Measurements from ENCODE around the gene MCM9. TPM values are rescaled to one million over a fixed set of nuclear protein-coding genes. Genes with fewer than 3 reads are reported as not detected.

MCM9 gene
- total RNA-seq, 1 experiment from 2014 or later, result 14.9 TPM

- TF ChIP-seq, protein P1, sequence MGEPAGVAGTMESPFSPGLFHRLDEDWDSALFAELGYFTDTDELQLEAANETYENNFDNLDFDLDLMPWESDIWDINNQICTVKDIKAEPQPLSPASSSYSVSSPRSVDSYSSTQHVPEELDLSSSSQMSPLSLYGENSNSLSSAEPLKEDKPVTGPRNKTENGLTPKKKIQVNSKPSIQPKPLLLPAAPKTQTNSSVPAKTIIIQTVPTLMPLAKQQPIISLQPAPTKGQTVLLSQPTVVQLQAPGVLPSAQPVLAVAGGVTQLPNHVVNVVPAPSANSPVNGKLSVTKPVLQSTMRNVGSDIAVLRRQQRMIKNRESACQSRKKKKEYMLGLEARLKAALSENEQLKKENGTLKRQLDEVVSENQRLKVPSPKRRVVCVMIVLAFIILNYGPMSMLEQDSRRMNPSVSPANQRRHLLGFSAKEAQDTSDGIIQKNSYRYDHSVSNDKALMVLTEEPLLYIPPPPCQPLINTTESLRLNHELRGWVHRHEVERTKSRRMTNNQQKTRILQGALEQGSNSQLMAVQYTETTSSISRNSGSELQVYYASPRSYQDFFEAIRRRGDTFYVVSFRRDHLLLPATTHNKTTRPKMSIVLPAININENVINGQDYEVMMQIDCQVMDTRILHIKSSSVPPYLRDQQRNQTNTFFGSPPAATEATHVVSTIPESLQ (CRISPR knock-in tag; IDR thresholded peaks at IDR 0.05), result no peak
- no peak for TF ChIP-seq NFATC4 (CRISPR knock-in tag; IDR thresholded peaks at IDR 0.05)
- TF ChIP-seq PRRX2 (CRISPR knock-in tag; IDR thresholded peaks at IDR 0.05), result no peak
- no peak for TF ChIP-seq IRF2 (CRISPR knock-in tag; IDR thresholded peaks at IDR 0.05; ENCODE audit: borderline replicate concordance, low read depth)
- no peak for TF ChIP-seq ETV6 (CRISPR knock-in tag; IDR thresholded peaks at IDR 0.05)
These were observed 121.2 kb downstream of the MCM9 start (continued) for GRCh38 chr6:118813775-118814174.

- Mint-ChIP-seq H3K36me3 (peaks cover 24% of the 10 kb centered on the region), H3K9me3 (peaks cover 19% of the 10 kb centered on the region), H3K4me1 (peaks cover 16% of the 10 kb centered on the region), H3K27ac (no peak overlapping the region), H3K27me3 (ENCODE audit: low read depth) (no peaks in the 10 kb centered on the region), H3K4me3 (no peak overlapping the region)
- TF ChIP-seq IRF2 (CRISPR knock-in tag; IDR thresholded peaks at IDR 0.05; ENCODE audit: borderline replicate concordance, low read depth) (no peak), SMAD4 (CRISPR knock-in tag; IDR thresholded peaks at IDR 0.05) (no peak), KAT7 (CRISPR knock-in tag; IDR thresholded peaks at IDR 0.05; ENCODE audit: borderline replicate concordance) (no peak), MXD4 (CRISPR knock-in tag; IDR thresholded peaks at IDR 0.05; ENCODE audit: borderline replicate concordance) (no peak)
- DNase-seq (ENCODE audit: low spot score) (no peak), ATAC-seq (no peak)
- CTCF ChIA-PET, result no interaction called here
- POLR2A ChIA-PET, result no interaction called here
These were observed 122.0 kb downstream of the MCM9 start for GRCh38 chr6:118812970-118813369.

- ChIA-PET POLR2A (interaction anchor here (0.6 kb wide), 1 partner anchor 16 kb away, joined by 3 read pairs; no protein-coding TSS in a partner anchor), CTCF (interaction anchor here (0.6 to 1.7 kb wide), 3 partner anchors 10 to 103 kb away, joined by 3 to 5 read pairs (median 3); no protein-coding TSS in a partner anchor)
- no peaks in the 10 kb centered on the region for H3K27me3 Mint-ChIP-seq (ENCODE audit: low read depth)
- DNase-seq (ENCODE audit: low spot score) (no peak), ATAC-seq (peak; percentile 78)
- TF ChIP-seq, protein P2, sequence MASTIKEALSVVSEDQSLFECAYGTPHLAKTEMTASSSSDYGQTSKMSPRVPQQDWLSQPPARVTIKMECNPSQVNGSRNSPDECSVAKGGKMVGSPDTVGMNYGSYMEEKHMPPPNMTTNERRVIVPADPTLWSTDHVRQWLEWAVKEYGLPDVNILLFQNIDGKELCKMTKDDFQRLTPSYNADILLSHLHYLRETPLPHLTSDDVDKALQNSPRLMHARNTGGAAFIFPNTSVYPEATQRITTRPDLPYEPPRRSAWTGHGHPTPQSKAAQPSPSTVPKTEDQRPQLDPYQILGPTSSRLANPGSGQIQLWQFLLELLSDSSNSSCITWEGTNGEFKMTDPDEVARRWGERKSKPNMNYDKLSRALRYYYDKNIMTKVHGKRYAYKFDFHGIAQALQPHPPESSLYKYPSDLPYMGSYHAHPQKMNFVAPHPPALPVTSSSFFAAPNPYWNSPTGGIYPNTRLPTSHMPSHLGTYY (CRISPR knock-in tag; IDR thresholded peaks at IDR 0.05), result no peak
- TF ChIP-seq ZBTB21 (CRISPR knock-in tag; IDR thresholded peaks at IDR 0.05; ENCODE audit: borderline replicate concordance) (no peak), ATF2 (CRISPR knock-in tag; IDR thresholded peaks at IDR 0.05; ENCODE audit: borderline replicate concordance, low read depth) (no peak), ARID4B (CRISPR knock-in tag; IDR thresholded peaks at IDR 0.05; ENCODE audit: borderline replicate concordance) (no peak), NR3C1 (CRISPR knock-in tag; conservative IDR thresholded peaks at IDR 0.05; ENCODE audit: low read depth) (no peak), FOXJ3 (CRISPR knock-in tag; IDR thresholded peaks at IDR 0.05; ENCODE audit: borderline replicate concordance) (no peak), TEAD1 (CRISPR knock-in tag; IDR thresholded peaks at IDR 0.05) (no peak), PRRX2 (CRISPR knock-in tag; IDR thresholded peaks at IDR 0.05) (no peak), MAX (CRISPR knock-in tag; IDR thresholded peaks at IDR 0.05) (no peak)
- TF ChIP-seq, protein P3, sequence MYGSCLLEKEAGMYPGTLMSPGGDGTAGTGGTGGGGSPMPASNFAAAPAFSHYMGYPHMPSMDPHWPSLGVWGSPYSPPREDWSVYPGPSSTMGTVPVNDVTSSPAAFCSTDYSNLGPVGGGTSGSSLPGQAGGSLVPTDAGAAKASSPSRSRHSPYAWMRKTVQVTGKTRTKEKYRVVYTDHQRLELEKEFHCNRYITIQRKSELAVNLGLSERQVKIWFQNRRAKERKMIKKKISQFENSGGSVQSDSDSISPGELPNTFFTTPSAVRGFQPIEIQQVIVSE (CRISPR knock-in tag; IDR thresholded peaks at IDR 0.05; ENCODE audit: borderline replicate concordance), result no peak
- peak overlapping the region; percentile 89 for H3K27ac Mint-ChIP-seq
- peaks cover 13% of the 10 kb centered on the region for H3K9me3 Mint-ChIP-seq
- H3K4me3 Mint-ChIP-seq, result no peak overlapping the region
- peaks cover 16% of the 10 kb centered on the region for H3K4me1 Mint-ChIP-seq
- peaks cover 17% of the 10 kb centered on the region for H3K36me3 Mint-ChIP-seq
These were observed 124.4 kb downstream of the MCM9 start for GRCh38 chr6:118810420-118811027.

All from WTC11 (cell line).